H1 (cell line): Measurements from ENCODE around the gene DCUN1D4. TPM values are rescaled to one million over a fixed set of nuclear protein-coding genes. Genes with fewer than 3 reads are reported as not detected.
A peak's percentile ranks its signal among the peaks of the same experiment; 100 is the strongest.

ENCODE experiments used
- CTCF ChIA-PET: fragments of 300-600 bp; sonication (Branson Sonifier 250); formaldehyde crosslinking; loops from one replicate; lab custom pipeline; 2021; ENCODE audit not compliant: partially characterized antibody; lab: Charles Lee
- POLR2A ChIA-PET: fragments of 300-600 bp; sonication (Branson Sonifier 250); formaldehyde crosslinking; loops from one replicate; lab custom pipeline; 2021; ENCODE audit warnings: inconsistent platforms; ENCODE audit not compliant: partially characterized antibody; lab: Charles Lee
- DNase-seq, 2 experiments: peaks; one replicate each; pipeline versions ENCODE4 v3.0.0 to v3.0.0-alpha.2; 2010 to 2022; ENCODE audit warnings: low spot score in 2 of 2, low read depth in 1 of 2, mixed read lengths in 1 of 2
- FAIRE-seq: peaks from 2 replicates; lab custom pipeline; 2011; peaks lifted over from hg19 to GRCh38; lab: Jason Lieb, UNC
- H2AFZ ChIP-seq: 2 replicates; pipeline ENCODE4 v1.8.1; 2012; ENCODE audit warnings: low read length, inconsistent platforms
- H2AK5ac ChIP-seq: 2 replicates; pipeline ENCODE4 v1.6.1; 2013; ENCODE audit warnings: low read depth, low read length
- H2BK120ac ChIP-seq: replicated peaks from 2 replicates; pipeline ENCODE3; 2013; ENCODE audit warnings: low read depth, low read length, inconsistent platforms
- H2BK12ac ChIP-seq: 2 replicates; pipeline ENCODE4 v1.6.1; 2013; ENCODE audit warnings: low read depth, low read length
- H2BK15ac ChIP-seq: 2 replicates; pipeline ENCODE4 v1.6.1; 2013; ENCODE audit warnings: low read length
- H2BK20ac ChIP-seq: 2 replicates; pipeline ENCODE4 v1.6.1; 2013; ENCODE audit warnings: low read length
- H2BK5ac ChIP-seq: 2 replicates; pipeline ENCODE4 v1.6.1; 2013; ENCODE audit warnings: low read depth, low read length
- H3K14ac ChIP-seq: 2 replicates; pipeline ENCODE4 v1.6.1; 2013; ENCODE audit warnings: inconsistent platforms; ENCODE audit not compliant: insufficient read length
- H3K18ac ChIP-seq: 2 replicates; pipeline ENCODE4 v1.6.1; 2013; ENCODE audit warnings: low read length; ENCODE audit errors: extremely low read depth
- H3K23ac ChIP-seq: 2 replicates; pipeline ENCODE4 v1.6.1; 2013; ENCODE audit warnings: inconsistent platforms; ENCODE audit not compliant: insufficient read length
- H3K23me2 ChIP-seq: 2 replicates; pipeline ENCODE4 v1.6.1; 2013; ENCODE audit warnings: low read depth, low read length
- H3K27ac ChIP-seq: 2 replicates; pipeline ENCODE4 v1.6.1; 2011; ENCODE audit warnings: low read depth, low read length, inconsistent platforms
- H3K27me3 ChIP-seq, 4 experiments: replicated peaks in 1 of 4; 1 replicate in 1 of 4; 2 replicates in 3 of 4; pipeline versions ENCODE4 v1.6.1 to v1.8.1; 2011 to 2013; ENCODE audit warnings: low read length in 3 of 4, mild to moderate bottlenecking in 3 of 4, inconsistent platforms in 2 of 4, mixed read lengths in 2 of 4, moderate library complexity in 1 of 4; ENCODE audit not compliant: control insufficient read depth in 3 of 4, insufficient read depth in 3 of 4; ENCODE audit errors: extremely low read depth in 1 of 4
- H3K36me3 ChIP-seq, 4 experiments: 2 replicates each; pipeline versions ENCODE4 v1.6.1 to v1.8.1; 2011 to 2013; ENCODE audit warnings: mild to moderate bottlenecking in 4 of 4, low read length in 3 of 4, moderate library complexity in 2 of 4, control low read depth in 1 of 4, inconsistent platforms in 1 of 4; ENCODE audit not compliant: insufficient read depth in 4 of 4, control insufficient read depth in 2 of 4
- H3K4ac ChIP-seq: replicated peaks from 2 replicates; pipeline ENCODE3; 2013; ENCODE audit warnings: low read length, low read depth, mixed read lengths, inconsistent platforms; ENCODE audit not compliant: insufficient read length
- H3K4me1 ChIP-seq, 4 experiments: replicated peaks in 1 of 4; 1 replicate in 1 of 4; 2 replicates in 3 of 4; pipeline versions ENCODE4 v1.6.1 to v1.8.1; 2011 to 2013; ENCODE audit warnings: low read length in 3 of 4, inconsistent platforms in 2 of 4, mixed read lengths in 1 of 4; ENCODE audit not compliant: insufficient read depth in 4 of 4, control insufficient read depth in 3 of 4
- H3K4me2 ChIP-seq, 2 experiments: 2 replicates each; pipeline versions ENCODE4 v1.6.1 to v1.8.1; 2011 to 2013; ENCODE audit warnings: low read depth in 2 of 2, low read length in 2 of 2, control low read depth in 1 of 2, inconsistent platforms in 1 of 2, mild to moderate bottlenecking in 1 of 2; ENCODE audit not compliant: insufficient read depth in 1 of 2
- H3K4me3 ChIP-seq, 4 experiments: fragments of 200-600, 300-600 bp in 1 of 4; sonication (generic), shearing (Covaris generic), sonication (Bioruptor Twin) in 1 of 4; 2 replicates each; pipeline versions ENCODE4 v1.5.1 to v1.8.1; 2011 to 2016; ENCODE audit warnings: low read length in 4 of 4, low read depth in 3 of 4, control low read depth in 2 of 4, inconsistent platforms in 2 of 4, mild to moderate bottlenecking in 2 of 4, mixed read lengths in 1 of 4, moderate library complexity in 1 of 4; ENCODE audit not compliant: insufficient read depth in 2 of 4; ENCODE audit errors: extremely low read depth in 1 of 4
- H3K56ac ChIP-seq: replicated peaks from 2 replicates; pipeline ENCODE3; 2013; ENCODE audit warnings: low read depth, mild to moderate bottlenecking, mixed read lengths, low read length, inconsistent platforms; ENCODE audit not compliant: insufficient read length
- H3K79me1 ChIP-seq: 2 replicates; pipeline ENCODE4 v1.6.1; 2013; ENCODE audit warnings: low read depth, low read length, control low read depth
- H3K79me2 ChIP-seq, 2 experiments: 2 replicates each; pipeline versions ENCODE4 v1.6.1 to v1.8.1; 2012 to 2013; ENCODE audit warnings: low read length in 2 of 2, mild to moderate bottlenecking in 2 of 2, inconsistent platforms in 1 of 2; ENCODE audit not compliant: insufficient read depth in 2 of 2, control insufficient read depth in 1 of 2
- H3K9ac ChIP-seq, 4 experiments: replicated peaks in 1 of 4; 1 replicate in 1 of 4; 2 replicates in 3 of 4; pipeline versions ENCODE4 v1.6.1 to v1.8.1; 2011 to 2013; ENCODE audit warnings: low read depth in 3 of 4, low read length in 3 of 4, control low read depth in 2 of 4, mild to moderate bottlenecking in 2 of 4, moderate library complexity in 2 of 4, inconsistent platforms in 1 of 4; ENCODE audit errors: extremely low read depth in 1 of 4
- H3K9me3 ChIP-seq, 2 experiments: 2 replicates each; pipeline versions ENCODE4 v1.6.1 to v1.8.1; 2012 to 2013; ENCODE audit warnings: mild to moderate bottlenecking in 2 of 2, moderate library complexity in 2 of 2, control low read depth in 1 of 2, inconsistent platforms in 1 of 2, low read depth in 1 of 2, low read length in 1 of 2, mixed read lengths in 1 of 2; ENCODE audit not compliant: insufficient read depth in 2 of 2
- H4K20me1 ChIP-seq, 2 experiments: replicated peaks in 1 of 2; 2 replicates each; pipeline versions ENCODE3 to v1.8.1; 2011 to 2013; ENCODE audit warnings: inconsistent platforms in 2 of 2, low read length in 2 of 2, mild to moderate bottlenecking in 1 of 2; ENCODE audit not compliant: insufficient read depth in 2 of 2, control insufficient read depth in 1 of 2
- H4K5ac ChIP-seq: 2 replicates; pipeline ENCODE4 v1.6.1; 2013; ENCODE audit warnings: low read length, low read depth, mixed read lengths, inconsistent platforms; ENCODE audit not compliant: insufficient read length
- H4K8ac ChIP-seq: 2 replicates; pipeline ENCODE4 v1.8.0; 2013; ENCODE audit warnings: mild to moderate bottlenecking, moderate library complexity, low read length, inconsistent platforms; ENCODE audit not compliant: insufficient read depth; ENCODE audit errors: extremely low read depth
- H4K91ac ChIP-seq: replicated peaks from 2 replicates; pipeline ENCODE3; 2013; ENCODE audit warnings: low read length, mixed read lengths, inconsistent platforms; ENCODE audit not compliant: insufficient read length
- BACH1 ChIP-seq: IDR thresholded peaks from 2 replicates; pipeline ENCODE4 v1.6.1; 2012; ENCODE audit warnings: low read length, improper control_type of control experiment
- BCL11A ChIP-seq, 2 experiments: IDR thresholded peaks; one replicate each; pipeline ENCODE4 v1.6.1; 2011; ENCODE audit warnings: low read depth in 2 of 2, low read length in 2 of 2, mild to moderate bottlenecking in 2 of 2
- CEBPB ChIP-seq: IDR thresholded peaks from 2 replicates; pipeline ENCODE4 v1.6.1; 2012; ENCODE audit warnings: low read depth, low read length
- CTBP2 ChIP-seq: IDR thresholded peaks from 2 replicates; pipeline ENCODE4 v1.7.0; 2011; ENCODE audit warnings: borderline replicate concordance, mild to moderate bottlenecking, moderate library complexity, mixed read lengths, low read length; ENCODE audit not compliant: insufficient read depth, insufficient read length
- CTCF ChIP-seq, 3 experiments: IDR thresholded peaks; 1 replicate in 2 of 3; 2 replicates in 1 of 3; pipeline versions ENCODE4 v1.5.1 to v1.6.1; 2011; ENCODE audit warnings: low read length in 3 of 3, mild to moderate bottlenecking in 3 of 3, inconsistent platforms in 2 of 3, low read depth in 1 of 3, moderate library complexity in 1 of 3; ENCODE audit not compliant: insufficient read depth in 1 of 3; ENCODE audit errors: control extremely low read depth in 1 of 3
- FOSL1 ChIP-seq: IDR thresholded peaks from 2 replicates; pipeline ENCODE4 v1.6.1; 2011; ENCODE audit warnings: mild to moderate bottlenecking, low read depth, low read length, moderate library complexity; ENCODE audit not compliant: insufficient read depth
- KDM5A ChIP-seq: fragments of 200-600 bp; IDR thresholded peaks from 2 replicates; pipeline ENCODE4 v1.7.1; 2012; ENCODE audit warnings: mild to moderate bottlenecking, low read length, inconsistent platforms, mixed read lengths
- MAFK ChIP-seq: IDR thresholded peaks from 2 replicates; pipeline ENCODE4 v1.6.1; 2012; ENCODE audit warnings: low read depth, mild to moderate bottlenecking, improper control_type of control experiment, low read length
- POLR2A ChIP-seq, 2 experiments: IDR thresholded peaks; 1 replicate in 1 of 2; 2 replicates in 1 of 2; pipeline ENCODE4 v1.6.1; 2011; ENCODE audit warnings: low read depth in 2 of 2, low read length in 2 of 2, mild to moderate bottlenecking in 2 of 2; ENCODE audit errors: control extremely low read depth in 1 of 2
- SP4 ChIP-seq: IDR thresholded peaks from 2 replicates; pipeline ENCODE4 v1.6.1; 2012; ENCODE audit warnings: low read length, inconsistent platforms
- TEAD4 ChIP-seq: IDR thresholded peaks from 2 replicates; pipeline ENCODE4 v1.6.1; 2012; ENCODE audit warnings: low read depth, low read length, inconsistent platforms, mixed read lengths
- YY1 ChIP-seq: IDR thresholded peaks from 2 replicates; pipeline ENCODE4 v1.6.1; 2011; ENCODE audit warnings: low read depth, mild to moderate bottlenecking, low read length
- WGBS, 2 experiments: shearing (Covaris generic) in 1 of 2; methylation state at CpG; one replicate each; pipeline versions ENCODE4 v1.1.6 to v1.1.7; 2013 to 2015; ENCODE audit warnings: low lambda C conversion rate in 2 of 2, mixed read lengths in 2 of 2, inconsistent platforms in 1 of 2, low coverage in 1 of 2, missing lambda C conversion rate in 1 of 2; ENCODE audit not compliant: insufficient replicate concordance in 2 of 2, insufficient coverage in 1 of 2, insufficient read length in 1 of 2; ENCODE audit errors: extremely low coverage in 1 of 2, missing lambda C conversion rate in 1 of 2; 5-methylcytosine and 5-hydroxymethylcytosine counted together
- polyA plus RNA-seq, 7 experiments: library from polyadenylated mRNA; depleted of rRNA in 3 of 7; stranded (reverse) in 5 of 7; unstranded in 2 of 7; fragments of >200 nt in 5 of 7; fragments of 200-250 nt in 2 of 7; gene quantifications; 1 replicate in 5 of 7; 2 replicates in 1 of 7; 4 replicates in 1 of 7; pipeline versions ENCODE4 v1.2.1 to v1.2.3, GENCODE V29; 2011 to 2013; ENCODE audit warnings: missing spikeins in 2 of 7, mixed read lengths in 2 of 7
- total RNA-seq: library from RNA; stranded (reverse); fragmentation: NEBNext Ultra II Directional; extraction: Animal tissue kit (Norgen Biotek cat#: 25700); gene quantifications from 2 replicates; pipeline ENCODE4 v1.2.1, GENCODE V29; 2021

DCUN1D4 gene
- total and polyA plus RNA-seq, 2 of the 8 experiments (the other 6 are each of a cell fraction or from before 2014, with no cell fraction given) = 22.9 to 55.9 TPM

GRCh38 chr4:51842167-51842553 is 793 bp upstream of the DCUN1D4 start:
- Histone ChIP-seq H2AFZ (peak overlapping the region; percentile 96), H3K4me3 (peak overlapping the region; percentile 76 to 91 (median 82)), H3K23ac (no peak overlapping the region), H2BK120ac (no peak overlapping the region), H4K91ac (no peak overlapping the region), H2BK20ac (no peak overlapping the region), H3K23me2 (peaks cover 16% of the 10 kb centered on the region), H3K9ac (peak overlapping the region; percentile 31 to 74 (median 58); a peak in 6 of 7 replicates), H2BK15ac (no peak overlapping the region), H2BK5ac (no peak overlapping the region), H4K8ac (no peak overlapping the region), H3K14ac (no peak overlapping the region), H3K18ac (no peak overlapping the region), H3K27ac (no peak overlapping the region), H3K4me1 (peaks cover 0 to 4% (median 2%) of the 10 kb centered on the region in 4 experiments; a peak in 4 of 7 replicates), H3K9me3 (no peaks in the 10 kb centered on the region), H3K79me2 (peaks cover 6 to 29% of the 10 kb centered on the region in 2 experiments), H4K5ac (no peak overlapping the region), H4K20me1 (peaks cover 0 to 3% of the 10 kb centered on the region in 2 experiments), H3K79me1 (peaks cover 3% of the 10 kb centered on the region; the same call in 1 of the 2 replicates), H3K36me3 (no peaks in the 10 kb centered on the region), H2BK12ac (no peak overlapping the region), H2AK5ac (no peak overlapping the region), H3K4me2 (peak overlapping the region; percentile 90 to 98), H3K27me3 (peaks cover 0 to 5% (median 4%) of the 10 kb centered on the region in 4 experiments; a peak in 5 of 7 replicates), H3K4ac (no peak overlapping the region), H3K56ac (no peak overlapping the region)
- DNase-seq = no peak
- no peak for FAIRE-seq
- 3% methylated on average over 20 of the region's 20 CpGs; no CpG with 5 or more reads in 1 of the 2 experiments for WGBS, 2 experiments
- CTCF ChIA-PET = interaction anchor here (1.0 to 2.0 kb wide), 4 partner anchors 9 to 51 kb away, joined by 3 to 12 read pairs (median 5); no protein-coding TSS in a partner anchor
- POLR2A ChIA-PET = interaction anchor here (1.0 kb wide), 2 partner anchors 10 to 20 kb away, joined by 4 read pairs; no protein-coding TSS in a partner anchor
- TF ChIP-seq BCL11A (IDR thresholded peaks at IDR 0.05; ENCODE audit: low read depth in 2 of 2, low read length in 2 of 2) = no peak
- no peak for TF ChIP-seq CEBPB
- no peak for TF ChIP-seq CTCF (IDR thresholded peaks at IDR 0.05; ENCODE audit: control extremely low read depth in 1 of 3, insufficient read depth in 1 of 3, low read depth in 1 of 3, low read length in 3 of 3)
- TF ChIP-seq BACH1 = no peak
- TF ChIP-seq TEAD4 = no peak
- TF ChIP-seq FOSL1 = no peak
- TF ChIP-seq YY1 = no peak
- TF ChIP-seq KDM5A = no peak
- no peak for TF ChIP-seq POLR2A (IDR thresholded peaks at IDR 0.05; ENCODE audit: control extremely low read depth in 1 of 2, low read depth in 2 of 2, low read length in 2 of 2)
- no peak for TF ChIP-seq SP4
- no peak for TF ChIP-seq CTBP2
- no peak for TF ChIP-seq MAFK
